Skin epidermis (tissue), 12 donors: ENCODE results near the gene TM4SF20.

Experiments
- H3K27ac ChIP-seq, 21 experiments: fragments of 200-600 bp; sonication (generic) in 11 of 21; one replicate each; pipeline ENCODE4 v1.5.0; 2020; ENCODE audit warnings: mild to moderate bottlenecking in 3 of 21, inconsistent platforms in 2 of 21, moderate library complexity in 2 of 21
- H3K4me3 ChIP-seq, 7 experiments: fragments of 200-600 bp; sonication (generic) in 2 of 7; one replicate each; pipeline ENCODE4 v1.5.0; 2020; ENCODE audit warnings: inconsistent platforms in 2 of 7, mild to moderate bottlenecking in 2 of 7, moderate library complexity in 1 of 7

Gene TM4SF20

GRCh38 chr2:227324995-227325838, 53.9 kb downstream of the TM4SF20 start, which contains the start of gene MFF:
MFF (plus strand) TSS chr2:227325251; CDS start chr2:227330666, 5,415 bp downstream.
- Histone ChIP-seq H3K27ac (peak within 1 kb of the TSS; percentile 82 to 99 (median 93)), H3K4me3 (peak within 1 kb of the TSS; percentile 66 to 90 (median 86))

- Histone ChIP-seq H3K27ac (peak overlapping the region in 19 of 21 experiments; percentile 19 to 99 (median 94)), H3K4me3 (peak overlapping the region; percentile 66 to 90 (median 86))
Measured at GRCh38 chr2:227324642-227324994, 54.5 kb downstream of the TM4SF20 start.

GRCh38 chr2:227323818-227324217, 55.3 kb downstream of the TM4SF20 start:
- no peak overlapping the region for H3K27ac ChIP-seq
- H3K4me3 ChIP-seq, result no peak overlapping the region

GRCh38 chr2:227322530-227323205, 56.4 kb downstream of the TM4SF20 start:
- Histone ChIP-seq H3K4me3 (no peak overlapping the region), H3K27ac (no peak overlapping the region)

- no peak overlapping the region for H3K4me3 ChIP-seq
- no peak overlapping the region for H3K27ac ChIP-seq
Measured at GRCh38 chr2:227320305-227321094, 58.6 kb downstream of the TM4SF20 start.

DNA sequence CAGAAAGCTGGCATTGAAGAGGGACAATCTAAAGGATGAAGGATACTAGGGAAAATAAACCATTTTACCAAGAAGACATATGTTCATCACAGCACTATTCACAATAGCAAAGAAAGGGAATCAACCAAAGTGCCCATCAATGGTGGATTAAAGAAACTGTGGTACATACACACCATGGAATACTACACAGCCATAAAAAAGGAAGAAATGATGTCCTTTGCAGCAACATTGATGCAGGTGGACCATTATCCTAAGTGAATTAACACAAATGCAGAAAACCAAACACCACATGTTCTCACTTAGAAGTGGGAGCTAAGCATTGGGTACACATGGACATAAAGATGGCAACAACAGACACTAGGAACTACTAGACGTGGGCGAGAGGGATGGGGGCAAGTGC, 61.3 kb downstream of the TM4SF20 start:
- no peak overlapping the region for H3K4me3 ChIP-seq
- H3K27ac ChIP-seq, result no peak overlapping the region

- Histone ChIP-seq H3K27ac (no peak overlapping the region), H3K4me3 (no peak overlapping the region)
Measured at GRCh38 chr2:227313310-227313709, 65.8 kb downstream of the TM4SF20 start.

GRCh38 chr2:227312579-227312978, 66.5 kb downstream of the TM4SF20 start:
- Histone ChIP-seq H3K27ac (no peak overlapping the region), H3K4me3 (no peak overlapping the region)
